Activated CD4-positive, alpha-beta T cell treated with anti-CD3 and anti-CD28 coated beads for 24 hours (primary cell): ENCODE data around the gene CHPT1.
"Not testable (repeated sequence)": the region's sequence is repeated elsewhere in the genome, so short reads cannot be mapped to it uniquely, and the experiment has no call there.

Experiments used
- DNase-seq, 2 donors: peaks; one replicate each; pipeline ENCODE4 v3.0.0-alpha.2; 2020; ENCODE audit warnings: low read depth in 2 of 2

CHPT1 gene

DNA sequence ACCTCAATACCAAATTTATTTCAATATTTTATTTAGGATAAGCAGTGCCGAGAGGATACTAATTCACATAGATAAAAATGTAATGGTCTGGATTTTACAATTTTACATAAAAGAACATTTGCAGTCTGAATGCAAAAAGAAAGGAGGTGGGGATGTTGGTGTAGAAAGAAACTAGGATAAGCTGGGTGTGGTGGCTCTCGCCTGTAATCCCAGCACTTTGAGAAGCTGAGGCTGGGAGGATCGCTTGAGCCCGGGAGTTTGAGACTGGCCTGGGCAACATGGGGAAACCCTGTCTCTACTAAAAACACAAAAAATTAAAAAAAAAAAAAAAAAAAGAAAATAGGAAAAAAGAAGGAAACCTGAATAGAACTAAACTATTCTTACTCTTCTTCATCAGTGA lies 25.0 kb downstream of the CHPT1 start:
- DNase-seq: no peak

GRCh38 chr12:101727098-101727497 lies 29.7 kb downstream of the CHPT1 start:
- no peak for DNase-seq

DNA sequence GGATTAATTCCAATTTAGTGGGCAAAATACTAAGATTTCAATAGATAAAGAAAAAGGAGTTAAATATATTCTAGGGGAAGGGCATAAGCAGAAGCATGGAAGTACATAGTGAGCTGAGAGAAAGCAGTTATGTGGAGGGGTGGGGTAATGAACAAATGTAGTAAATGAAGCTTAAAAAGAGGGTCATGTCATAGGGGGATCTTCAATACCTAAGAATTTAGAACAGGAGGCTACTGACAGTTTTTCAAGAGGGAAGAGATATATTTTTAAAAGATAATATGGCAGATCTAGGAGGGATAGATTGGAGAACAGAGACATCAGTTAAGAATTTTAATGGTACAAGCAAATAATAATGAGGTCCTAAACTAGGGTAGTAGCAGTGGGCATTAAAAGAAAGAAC lies 32.4 kb downstream of the CHPT1 start:
- no peak for DNase-seq

- no peak for DNase-seq
Measured at GRCh38 chr12:101732318-101732717, 34.9 kb downstream of the CHPT1 start.

DNA sequence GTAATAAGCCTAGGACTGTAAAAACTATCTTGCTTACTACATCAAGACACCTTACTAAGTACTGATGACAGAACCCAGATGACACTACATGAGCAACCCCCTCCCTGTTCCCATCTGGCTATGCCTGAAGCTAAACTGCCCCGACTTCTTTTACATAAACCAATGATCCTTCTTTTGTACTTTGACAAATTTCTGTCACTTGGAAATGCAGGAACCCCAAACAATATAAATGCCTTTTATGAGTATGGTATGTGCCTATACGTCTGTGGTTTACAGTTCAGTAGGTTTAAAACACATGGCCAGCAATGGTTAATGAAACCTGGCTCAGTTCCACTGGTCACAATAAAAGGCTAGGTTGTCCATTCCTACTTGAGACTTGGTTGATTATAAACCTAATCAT lies 35.7 kb downstream of the CHPT1 start:
- no peak for DNase-seq

GRCh38 chr12:101734482-101734881 lies 37.0 kb downstream of the CHPT1 start:
- not testable (repeated sequence) for DNase-seq

GRCh38 chr12:101737476-101737875 lies 40.0 kb downstream of the CHPT1 start:
- no peak for DNase-seq

DNA sequence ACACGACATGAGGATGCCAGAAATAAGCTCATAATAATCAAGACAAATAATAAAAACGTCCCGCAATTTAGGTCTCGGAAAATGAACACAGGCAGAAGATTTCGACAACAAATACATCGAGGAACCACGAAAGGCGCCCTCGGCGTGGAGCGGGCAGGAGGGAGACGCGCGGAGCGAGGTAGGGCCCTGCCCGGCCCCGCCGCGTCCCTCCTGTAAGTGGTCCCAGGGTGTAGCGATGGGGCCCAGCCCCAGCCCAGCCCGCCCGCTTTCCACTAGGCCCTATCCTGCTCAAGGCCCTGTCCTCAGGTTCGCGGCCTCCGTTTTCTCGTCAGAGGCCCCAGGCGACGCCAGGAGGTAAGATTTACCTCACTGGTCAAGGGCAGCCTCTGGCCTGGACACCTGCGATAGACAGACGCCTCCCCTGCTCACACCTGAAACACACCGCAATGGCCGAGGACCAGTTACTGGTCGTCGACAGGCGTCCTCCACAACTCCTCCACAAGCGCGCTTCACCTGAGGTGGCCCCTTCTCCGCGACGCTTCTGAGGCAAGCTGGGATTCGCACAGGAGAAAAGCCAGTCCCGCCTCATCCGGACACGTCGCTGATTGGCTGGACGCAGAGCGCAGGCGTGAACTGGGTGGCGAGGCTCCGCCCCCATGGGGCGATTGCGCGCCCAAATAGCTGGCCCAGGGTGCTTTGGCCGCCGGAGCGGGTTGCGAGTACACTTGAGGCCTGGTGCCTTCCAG lies 41.7 kb downstream of the CHPT1 start, which contains the start of gene SYCP3:
Gene SYCP3 (minus strand): TSS at position 543 of the 746 bp plus-strand sequence. CDS start 1,527 bp downstream, outside the sequence.
- DNase-seq: no peak

- no peak for DNase-seq
Measured at GRCh38 chr12:101740566-101740965, 43.1 kb downstream of the CHPT1 start.

- DNase-seq: no peak
Measured at GRCh38 chr12:101740980-101741379, 43.5 kb downstream of the CHPT1 start.

GRCh38 chr12:101743242-101743641 lies 45.8 kb downstream of the CHPT1 start:
- DNase-seq: no peak

- DNase-seq: no peak
Measured at GRCh38 chr12:101743724-101744472, 46.5 kb downstream of the CHPT1 start.

DNA sequence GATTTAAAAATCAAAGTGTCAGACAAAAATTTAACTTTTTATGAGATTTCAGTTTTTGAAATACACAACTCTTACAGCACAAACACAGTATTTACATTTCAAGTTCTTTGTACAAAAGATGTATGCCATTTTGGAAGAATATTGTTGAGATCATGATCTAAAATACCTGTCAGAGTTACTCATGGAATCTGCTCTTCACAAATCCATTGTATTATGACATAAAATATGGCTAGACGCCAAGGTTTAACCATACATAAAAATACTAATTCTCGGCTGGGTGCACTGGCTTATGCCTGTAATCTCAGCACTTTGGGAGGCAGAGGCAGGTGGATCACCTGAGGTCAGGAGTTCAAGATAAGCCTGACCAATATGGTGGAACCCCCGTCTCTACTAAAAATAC lies 48.0 kb downstream of the CHPT1 start:
- DNase-seq: no peak

- DNase-seq: no peak
Measured at GRCh38 chr12:101746196-101746595, 48.8 kb downstream of the CHPT1 start.

DNA sequence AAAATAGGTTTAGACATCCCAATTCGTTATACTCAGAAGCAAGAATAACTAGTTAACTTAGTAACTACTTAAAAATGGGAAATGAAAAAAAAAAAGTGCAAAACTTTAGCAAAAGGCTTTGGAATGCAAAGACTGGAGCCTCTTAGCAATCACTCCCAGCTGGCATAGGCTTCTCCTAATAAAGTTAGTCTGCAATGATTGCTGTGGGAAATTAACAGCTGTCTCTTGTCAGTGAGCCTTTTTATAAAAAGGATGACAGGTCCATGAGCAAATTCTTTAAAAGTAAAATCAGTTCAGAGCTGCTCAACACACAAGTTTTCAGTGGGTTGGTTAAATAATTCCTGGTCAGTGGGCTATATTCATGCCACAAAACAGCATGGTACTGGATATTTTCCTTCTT lies 49.2 kb downstream of the CHPT1 start:
- DNase-seq: no peak

DNA sequence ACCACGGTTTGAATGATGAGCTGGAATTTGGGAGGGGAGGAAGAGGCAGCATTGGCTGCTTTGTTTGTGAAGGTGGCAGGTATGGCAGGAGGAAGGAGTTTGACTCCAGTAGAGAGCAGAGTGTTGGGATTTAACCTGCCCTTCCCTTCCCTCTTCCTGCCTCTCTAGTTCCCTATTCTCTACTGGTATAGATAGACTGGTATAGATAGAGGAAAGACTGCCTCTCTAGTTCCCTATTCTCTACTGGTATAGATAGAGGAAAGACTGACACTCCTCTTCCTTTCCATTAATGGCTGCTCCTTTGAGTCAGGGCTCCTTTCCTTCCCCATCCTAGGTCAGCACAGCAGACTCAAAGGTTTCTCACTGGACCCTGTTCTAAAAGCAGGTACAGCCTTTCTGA lies 50.3 kb downstream of the CHPT1 start:
- DNase-seq: no peak

DNA sequence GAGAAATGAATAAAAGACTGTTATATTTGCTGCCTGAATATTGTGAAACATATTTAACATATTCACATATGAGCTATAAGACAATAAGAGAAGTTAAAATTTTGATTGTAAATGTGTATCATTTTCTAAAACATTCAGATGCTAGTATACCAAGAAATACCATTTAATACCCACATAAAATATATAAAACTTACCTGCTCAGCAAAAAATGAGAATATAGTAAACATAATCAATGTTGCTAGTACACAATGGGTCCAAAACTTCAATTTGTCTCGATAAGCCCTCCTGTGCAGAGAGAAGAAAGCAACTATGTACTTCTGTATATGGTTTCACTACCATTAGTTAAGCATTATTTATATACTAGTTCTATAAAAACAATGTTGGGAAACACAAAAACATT lies 51.5 kb downstream of the CHPT1 start:
- no peak for DNase-seq

GRCh38 chr12:101749657-101750056 lies 52.2 kb downstream of the CHPT1 start:
- no peak for DNase-seq

DNA sequence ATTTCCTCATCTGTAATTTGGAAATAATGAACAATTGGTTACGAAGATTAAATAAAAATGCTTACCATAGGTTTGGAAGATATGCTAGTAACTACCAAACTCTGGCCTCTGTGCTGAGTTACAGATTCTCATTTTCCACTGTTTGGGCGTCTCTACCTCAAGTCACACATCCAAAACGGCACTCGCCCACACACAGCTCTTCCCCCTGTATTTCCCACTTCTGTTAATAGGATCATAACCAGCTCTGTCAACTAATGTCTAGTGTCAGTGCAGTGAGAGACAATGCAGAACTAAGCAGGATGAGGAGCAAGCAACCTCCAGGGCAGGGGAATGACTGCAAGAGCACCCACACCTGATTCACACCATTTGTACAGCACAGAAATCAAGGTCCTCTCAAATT lies 52.7 kb downstream of the CHPT1 start:
- no peak for DNase-seq

DNA sequence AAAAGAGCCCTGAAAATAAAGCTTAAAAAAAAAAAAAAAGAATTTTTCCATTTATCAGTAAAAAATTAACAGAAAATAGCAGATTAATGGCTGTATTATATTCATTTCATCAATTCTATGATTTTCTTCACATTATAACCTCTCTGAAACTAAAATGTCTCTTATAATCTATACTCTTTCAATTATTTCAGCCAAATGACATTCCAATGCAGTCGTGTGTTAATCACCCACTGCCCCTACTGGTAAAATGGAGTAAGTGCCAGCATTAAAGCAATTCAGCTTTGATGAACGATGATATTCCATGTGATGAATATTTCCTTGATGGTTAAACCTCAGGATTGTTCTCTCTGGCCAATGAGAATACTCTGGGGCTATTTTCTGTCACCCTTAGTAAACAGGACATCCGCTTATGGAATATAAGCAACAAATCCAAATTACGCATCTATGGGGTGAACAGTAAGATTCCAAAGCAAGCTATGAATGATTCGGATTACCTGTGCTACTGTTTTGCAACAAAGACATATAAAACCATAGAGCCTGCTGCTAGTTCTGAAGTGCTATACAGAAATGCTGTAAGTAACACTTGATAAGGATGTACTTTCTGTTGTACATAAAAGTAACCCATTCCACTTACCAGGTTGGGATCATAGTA lies 62.1 kb downstream of the CHPT1 start:
- DNase-seq: no peak

DNA sequence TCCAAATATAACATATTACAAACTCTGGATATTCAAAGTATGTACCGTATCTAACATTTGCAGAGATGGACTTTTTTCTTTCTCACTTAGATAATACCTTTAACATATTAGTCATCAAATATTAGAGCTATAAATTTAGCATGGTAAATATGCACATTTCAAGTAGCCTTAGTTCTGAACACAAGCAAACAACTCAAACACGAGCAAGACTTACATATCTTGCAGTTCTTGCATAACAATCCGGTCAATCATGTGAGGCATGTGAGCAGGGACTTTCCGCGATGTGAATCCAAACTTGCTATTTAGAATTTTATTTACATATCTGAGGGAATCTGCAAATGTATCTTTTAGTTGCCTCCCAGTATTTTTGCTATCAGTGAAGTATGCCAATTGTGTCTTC lies 63.9 kb downstream of the CHPT1 start:
- DNase-seq: no peak

GRCh38 chr12:101761781-101762180 lies 64.3 kb downstream of the CHPT1 start:
- DNase-seq: no peak
